GM18498 (cell line): Measurements from ENCODE around the gene HYKK.
A peak's percentile ranks its signal among the peaks of the same experiment; 100 is the strongest.
"Not testable (repeated sequence)": the region's sequence is repeated elsewhere in the genome, so short reads cannot be mapped to it uniquely, and the experiment has no call there.

Experiments used
- ATAC-seq: cut with Tn5 transposase; IDR thresholded peaks from one replicate; pipeline ENCODE4 v1.9.1; 2021; ENCODE audit warnings: mild to moderate bottlenecking, moderate library complexity; ENCODE audit not compliant: unreplicated experiment

HYKK gene

DNA sequence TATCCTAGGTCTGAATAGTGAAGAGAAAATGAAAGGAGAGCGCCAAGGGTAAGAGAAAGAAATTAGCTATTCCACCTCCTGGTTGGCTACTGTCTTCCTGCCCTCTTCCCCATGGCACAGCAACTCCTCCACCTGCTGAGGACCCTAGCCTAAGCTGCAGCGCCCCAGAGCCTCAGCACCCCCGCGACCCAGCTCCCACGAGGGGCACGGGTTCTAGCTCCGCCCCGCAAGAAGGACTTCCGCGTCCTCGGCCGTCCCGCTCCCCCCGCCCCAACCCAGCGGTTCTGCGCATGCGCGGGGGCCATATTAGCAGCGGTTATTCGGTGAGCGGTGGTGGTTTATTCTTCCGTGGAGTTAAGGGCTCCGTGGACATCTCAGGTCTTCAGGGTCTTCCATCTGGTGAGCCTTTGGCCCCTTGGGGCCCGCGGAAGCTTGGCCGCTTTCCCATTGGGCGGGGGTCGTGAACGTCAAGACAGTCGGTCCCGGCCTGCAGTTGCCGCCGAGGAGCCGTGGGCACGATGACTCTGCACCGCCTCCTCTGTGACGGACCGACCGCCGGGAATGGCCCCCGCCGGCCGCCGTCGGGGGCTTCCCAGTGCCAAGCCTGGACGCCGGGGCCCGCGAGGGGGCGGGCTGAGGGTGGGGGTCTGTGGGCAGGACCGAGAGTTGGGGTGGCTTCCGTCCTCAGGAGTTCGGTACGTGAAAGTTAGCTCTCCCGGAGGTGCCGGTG is 32.9 kb downstream of the HYKK start, which contains the start of gene PSMA4:
Gene PSMA4, plus strand, starts transcription at position 304 of the 730 bp plus-strand sequence. CDS start 1,484 bp downstream, outside the sequence.
- peak; percentile 79 for ATAC-seq

DNA sequence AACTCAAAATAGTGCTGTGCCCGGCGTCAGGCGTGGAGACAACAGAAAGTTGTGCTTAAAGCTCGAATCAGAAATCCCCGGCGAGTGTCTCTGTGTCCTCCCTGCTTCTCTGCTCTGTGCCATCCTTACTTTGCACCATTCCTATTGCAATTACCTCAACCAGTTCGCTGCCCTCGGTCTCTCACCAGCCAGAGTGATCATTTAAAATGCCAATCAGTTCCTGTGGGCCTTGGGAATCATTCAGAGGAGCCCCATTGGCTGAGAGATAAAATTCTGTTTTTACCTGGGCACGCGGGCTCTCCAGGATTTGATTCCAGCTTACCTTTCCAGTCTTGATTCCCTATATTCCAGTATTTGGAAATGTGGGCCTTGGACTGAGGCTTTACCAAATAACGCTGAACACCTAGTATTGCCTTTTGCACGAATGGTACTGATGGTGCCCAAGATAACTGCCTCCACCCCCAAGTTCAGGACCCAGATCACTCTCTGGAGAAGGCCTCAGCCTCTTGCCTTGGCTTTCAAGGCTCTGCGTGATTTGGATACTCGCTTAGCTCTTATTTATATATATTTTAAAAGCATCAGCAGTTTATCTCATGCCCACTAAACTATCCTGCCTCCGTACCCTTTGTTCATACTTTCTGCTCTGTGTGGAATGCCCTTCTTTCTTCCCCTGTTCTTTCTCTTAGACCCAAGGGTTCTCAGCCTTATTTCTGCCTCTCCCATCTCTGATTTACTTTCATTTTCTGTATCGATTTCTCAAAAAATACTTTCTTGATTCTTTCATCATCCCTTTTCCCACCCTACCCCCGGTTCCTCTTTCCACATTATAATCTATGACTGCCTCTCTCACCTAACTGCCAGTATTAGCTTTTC is 33.7 kb downstream of the HYKK start:
- ATAC-seq = no peak

DNA sequence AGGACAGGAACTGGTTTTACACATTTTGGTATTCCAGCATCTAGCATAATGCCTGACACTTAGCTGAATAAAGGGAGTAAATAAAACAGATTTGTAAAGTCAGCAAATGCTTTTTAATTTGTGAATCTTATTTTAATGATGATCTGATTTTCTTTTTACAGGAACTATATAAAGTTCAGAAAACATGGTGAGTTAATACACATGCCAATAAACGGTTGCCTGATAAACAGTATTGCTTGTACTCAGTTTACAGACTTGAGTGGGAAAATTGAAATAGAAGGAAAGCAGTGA is 34.3 kb downstream of the HYKK start:
- no peak for ATAC-seq

DNA sequence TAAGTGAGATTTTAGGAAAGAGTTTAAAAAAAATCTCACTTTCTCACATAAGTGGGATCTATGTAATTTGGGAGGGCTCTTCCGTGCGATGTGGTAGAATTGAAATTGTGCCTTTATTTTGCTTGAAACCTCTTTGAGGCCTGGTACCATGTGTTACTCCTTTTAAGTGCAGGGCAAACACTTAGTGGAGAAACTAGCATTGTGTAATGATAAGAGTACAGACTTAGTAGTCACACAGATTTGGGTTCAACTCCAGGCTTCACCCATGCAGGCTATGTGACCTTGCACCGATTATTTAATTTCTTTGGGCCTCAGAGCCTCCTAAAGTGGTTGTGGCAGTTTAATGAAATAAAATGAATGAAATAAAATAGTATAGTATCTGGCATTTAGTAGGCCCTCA is 35.3 kb downstream of the HYKK start:
- no peak for ATAC-seq

DNA sequence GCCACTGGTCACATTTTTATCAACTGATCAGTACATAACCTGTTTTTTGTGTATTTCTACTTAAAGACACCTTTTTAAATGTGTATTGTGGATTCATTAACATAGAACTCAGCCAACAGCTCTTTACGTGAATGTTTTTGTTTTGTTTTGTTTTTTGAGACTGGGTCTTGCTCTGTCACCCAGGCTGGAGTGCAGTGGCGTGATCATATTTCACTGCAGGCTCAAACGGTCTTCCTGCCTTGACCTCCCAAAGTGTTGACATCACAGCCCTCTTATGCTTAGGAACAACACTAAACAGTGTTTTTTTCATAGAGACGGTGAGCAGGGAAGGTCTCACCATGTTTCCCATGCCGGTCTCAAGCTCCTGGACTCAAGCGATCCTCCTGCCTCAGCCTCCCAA is 42.8 kb downstream of the HYKK start:
- no peak for ATAC-seq

DNA sequence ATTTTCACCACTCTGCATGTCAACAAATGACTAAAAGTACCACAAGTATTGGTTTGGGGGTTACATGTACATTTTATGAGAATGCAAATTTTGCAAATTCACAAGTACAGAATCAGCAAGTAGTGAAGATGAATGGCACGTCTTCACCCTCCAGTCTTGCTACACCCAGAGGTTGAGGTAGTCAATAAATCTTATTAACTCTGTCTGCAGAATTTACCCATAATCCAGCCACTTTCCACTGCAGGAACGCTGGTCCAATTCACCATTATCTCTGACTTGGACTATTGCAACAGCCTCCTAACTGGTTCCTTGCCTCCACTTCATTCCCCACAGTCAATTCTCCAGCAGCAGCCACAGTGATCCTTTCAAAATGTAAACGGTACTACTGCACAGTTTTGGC is 43.4 kb downstream of the HYKK start:
- ATAC-seq = no peak

DNA sequence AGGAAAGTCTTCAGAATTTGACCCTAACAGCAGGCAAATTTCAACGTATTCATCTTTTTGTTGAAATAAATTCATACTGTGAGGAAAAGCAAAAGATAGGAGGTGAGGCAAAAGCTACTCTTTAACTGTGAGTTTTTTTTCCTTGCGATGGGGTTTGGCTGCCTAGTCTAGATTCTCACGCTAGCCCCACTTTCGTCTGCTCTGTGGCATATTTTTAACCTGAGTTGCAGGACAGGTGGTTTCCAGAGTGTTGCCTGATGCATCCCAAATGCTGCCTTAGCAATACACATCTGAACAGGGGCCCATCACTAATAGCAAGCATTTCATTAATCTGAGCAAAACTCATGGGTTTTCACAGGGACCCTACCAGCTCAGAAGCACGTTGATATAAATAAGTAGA is 44.5 kb downstream of the HYKK start:
- no peak for ATAC-seq

DNA sequence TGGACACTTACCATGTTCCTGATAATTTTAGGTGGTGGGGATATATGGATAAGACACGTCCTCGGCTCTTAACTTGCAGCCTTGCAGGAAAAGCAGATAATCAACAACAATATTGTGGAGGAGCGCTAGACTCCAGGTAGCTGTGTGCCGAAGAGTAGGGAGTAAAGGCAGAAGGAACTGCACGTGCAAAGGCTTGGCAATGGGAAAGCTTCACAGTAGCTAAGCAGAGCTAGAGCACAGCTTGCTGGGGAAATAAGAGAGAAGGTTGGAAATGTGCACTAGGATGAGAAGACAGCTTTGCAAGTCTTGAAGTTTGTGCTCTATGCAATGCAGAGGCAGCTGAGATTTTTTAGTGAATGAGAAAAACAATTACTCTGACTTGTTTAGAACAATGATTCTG is 45.2 kb downstream of the HYKK start:
- ATAC-seq = no peak

DNA sequence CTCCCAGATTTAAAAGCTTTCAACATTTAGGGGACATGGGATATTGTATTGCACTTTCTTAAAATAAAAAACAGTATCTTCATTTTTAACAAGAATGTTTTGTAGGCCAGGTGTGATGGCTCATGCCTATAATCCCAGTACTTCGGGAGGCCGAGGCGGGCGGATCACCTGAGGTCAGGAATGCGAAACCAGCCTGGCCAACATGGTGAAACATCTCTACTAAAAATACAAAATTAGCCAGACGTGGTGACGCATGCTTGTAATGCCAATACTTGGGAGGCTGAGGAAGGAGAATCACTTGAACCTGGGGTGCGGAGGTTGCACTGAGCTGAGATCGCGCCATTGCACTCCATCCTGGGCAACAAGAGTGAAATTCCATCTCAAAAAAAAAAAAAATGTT is 52.8 kb downstream of the HYKK start:
- not testable (repeated sequence) for ATAC-seq

DNA sequence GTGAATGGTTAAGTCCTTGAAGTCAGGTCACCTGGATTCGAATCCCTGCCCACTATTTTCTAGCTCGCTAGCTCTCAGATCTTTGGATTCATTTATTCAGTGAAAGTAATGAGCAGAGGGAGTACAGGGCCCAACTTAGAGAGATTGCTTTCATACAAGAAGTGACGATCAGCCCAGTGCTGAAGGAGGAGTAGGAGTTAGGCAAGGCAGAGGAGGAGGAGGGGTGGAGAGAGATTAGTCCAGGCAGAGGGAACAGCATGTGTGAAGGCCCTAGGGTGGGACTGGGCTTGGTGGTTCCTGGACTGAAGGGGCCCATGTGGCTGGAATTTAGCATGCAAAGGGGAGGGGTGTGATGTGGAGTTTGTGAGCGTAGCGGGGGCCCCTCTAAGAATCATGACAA is 54.1 kb downstream of the HYKK start:
- no peak for ATAC-seq

DNA sequence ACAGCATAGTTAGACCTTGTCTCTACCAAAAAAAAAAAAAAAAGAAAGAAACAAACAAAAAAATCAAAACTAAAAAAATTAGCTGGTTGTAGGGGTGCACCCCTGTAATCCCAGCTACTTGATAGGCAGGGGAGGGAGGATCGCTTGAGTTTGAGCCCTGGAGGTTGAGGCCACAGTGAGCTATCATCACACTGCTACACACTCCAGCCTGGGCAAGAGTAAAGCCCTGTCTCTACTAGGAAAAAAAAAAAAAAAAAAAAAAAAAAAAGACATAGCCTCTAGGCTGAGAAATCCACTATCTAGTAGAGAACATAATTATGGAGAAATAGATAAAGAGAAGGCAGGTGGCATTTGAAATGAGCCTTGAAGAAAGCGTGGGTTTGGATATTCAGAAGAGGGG is 55.7 kb downstream of the HYKK start:
- ATAC-seq = no peak

DNA sequence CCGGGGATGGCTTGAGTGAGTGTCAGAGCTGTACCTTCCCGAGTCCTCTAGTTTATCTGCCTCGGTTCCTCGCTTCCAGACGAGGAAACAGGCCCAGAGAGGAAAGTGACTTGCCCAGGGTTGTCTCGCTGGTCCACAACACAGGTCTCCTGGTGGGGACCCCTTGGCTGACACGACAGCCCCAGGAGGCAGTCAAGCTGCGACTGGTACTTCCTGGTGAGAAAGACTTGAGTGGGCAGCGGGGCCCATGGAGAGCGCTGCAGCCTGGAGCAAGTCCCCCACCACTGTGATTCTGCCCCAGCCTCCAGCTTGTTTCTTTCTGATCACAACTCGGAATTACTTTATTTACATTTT is 57.3 kb downstream of the HYKK start:
- peak; percentile 4 for ATAC-seq

DNA sequence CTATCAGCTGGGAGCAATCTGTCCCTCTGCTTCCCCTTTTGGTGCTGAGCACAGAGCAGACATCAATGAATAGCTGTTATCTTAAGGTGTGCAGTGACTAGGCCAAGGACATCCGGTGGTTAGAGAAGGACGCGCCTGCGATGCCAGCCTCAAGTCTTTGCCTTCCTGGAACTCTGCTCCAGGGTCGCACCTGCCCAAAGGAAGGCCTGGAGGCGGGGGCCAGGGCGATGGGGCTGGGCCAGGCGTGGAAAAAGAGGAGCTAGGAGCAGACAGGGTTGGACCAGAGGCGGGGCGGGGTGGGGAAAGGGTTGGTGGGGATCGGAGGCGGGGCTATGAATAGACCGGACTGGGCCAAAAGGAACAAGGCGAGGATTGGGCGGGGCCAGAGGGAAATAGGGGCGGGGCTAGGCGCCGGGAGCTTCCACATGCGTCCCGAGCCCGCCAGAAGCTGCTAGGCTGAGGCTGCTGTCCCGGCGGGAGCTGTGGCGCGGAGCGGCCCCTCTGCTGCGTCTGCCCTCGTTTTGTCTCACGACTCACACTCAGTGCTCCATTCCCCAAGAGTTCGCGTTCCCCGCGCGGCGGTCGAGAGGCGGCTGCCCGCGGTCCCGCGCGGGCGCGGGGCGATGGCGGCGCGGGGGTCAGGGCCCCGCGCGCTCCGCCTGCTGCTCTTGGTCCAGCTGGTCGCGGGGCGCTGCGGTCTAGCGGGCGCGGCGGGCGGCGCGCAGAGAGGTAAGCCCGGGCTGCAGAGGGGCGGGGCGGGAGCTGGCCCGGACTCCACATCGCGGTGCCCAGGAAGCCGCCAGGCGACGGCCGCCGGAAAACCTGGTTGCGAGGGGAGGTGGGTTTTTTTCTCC is 57.9 kb downstream of the HYKK start, which contains the start of gene CHRNA5:
Gene CHRNA5, plus strand, starts transcription at position 424 of the 854 bp plus-strand sequence. Its CDS starts 200 bp downstream, at position 624.
- peak; percentile 91 for ATAC-seq

DNA sequence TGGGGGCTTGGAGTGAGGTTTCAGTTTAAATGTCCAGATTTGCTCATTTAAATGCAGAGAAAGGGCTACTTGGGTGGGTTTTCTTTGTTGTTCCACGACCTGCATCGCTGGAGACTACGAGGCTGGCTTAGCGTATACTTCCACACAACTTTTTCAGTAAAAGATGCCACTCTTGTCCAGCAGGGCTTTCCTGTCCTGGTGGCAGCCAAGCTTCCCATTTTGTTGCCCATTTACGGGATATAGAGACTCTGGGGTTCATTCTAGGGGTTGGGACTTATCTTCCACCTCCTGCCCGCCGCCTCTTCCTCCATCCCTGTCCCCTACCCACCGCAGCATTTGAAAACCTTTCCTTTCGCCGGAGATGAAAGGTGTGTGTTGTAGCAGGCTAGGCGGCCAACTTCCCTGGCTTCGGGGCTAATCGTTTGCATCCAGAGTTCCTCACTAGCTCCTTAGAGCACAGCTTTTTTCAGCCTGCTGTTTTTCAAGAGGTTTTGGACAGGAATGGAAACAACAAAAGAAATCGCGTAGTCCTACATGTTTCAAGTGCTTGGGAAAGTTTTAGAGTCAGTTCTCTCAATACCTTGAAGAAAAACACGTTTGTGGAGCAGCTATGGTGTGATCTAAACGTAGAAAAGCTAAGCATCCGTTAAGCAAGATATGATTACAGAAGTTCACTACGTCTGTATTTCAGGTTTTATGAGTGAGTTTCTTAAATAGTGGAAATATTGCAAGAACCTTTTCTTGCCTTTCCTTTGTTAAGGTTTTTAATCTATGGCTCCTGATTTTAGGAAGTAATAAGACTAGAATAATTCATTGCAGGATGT is 58.8 kb downstream of the HYKK start:
- ATAC-seq = peak; percentile 25

DNA sequence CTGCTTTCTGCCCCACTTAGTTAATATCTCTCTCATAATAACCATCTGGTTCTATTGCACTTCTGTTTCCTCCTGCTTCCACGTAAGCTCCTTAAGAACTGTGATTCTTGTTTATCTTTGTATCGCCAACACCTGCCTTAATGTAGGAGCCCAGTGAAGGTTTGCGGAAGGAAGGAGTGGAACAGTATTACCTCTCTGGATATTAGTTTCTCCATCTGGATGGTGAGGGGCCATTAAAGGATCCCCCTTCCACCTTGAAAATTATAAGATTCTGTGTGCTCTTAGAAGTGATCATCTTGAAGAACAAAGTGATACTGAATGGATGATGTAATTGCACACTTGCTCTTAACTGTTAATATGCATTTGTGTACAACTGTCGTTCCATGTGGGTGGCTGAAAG is 60.2 kb downstream of the HYKK start:
- no peak for ATAC-seq

DNA sequence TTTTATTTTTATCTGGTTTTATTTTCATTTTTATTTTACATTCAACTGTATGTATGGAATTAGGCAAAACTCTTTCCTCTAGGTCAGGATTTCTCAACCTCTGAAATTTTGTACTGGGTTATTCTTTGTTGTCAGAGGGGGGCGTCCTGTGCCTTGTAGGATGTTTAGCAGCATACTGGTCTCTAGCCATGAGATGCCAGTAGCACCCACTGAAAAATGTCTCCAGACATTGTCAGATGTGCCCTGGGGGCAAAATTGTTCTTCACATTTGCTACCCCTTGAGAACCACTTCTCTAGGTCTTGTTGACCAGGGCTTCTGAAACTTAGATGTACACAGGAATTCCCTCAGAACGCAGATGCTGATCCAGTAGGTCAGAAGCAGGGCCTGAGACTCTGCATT is 63.3 kb downstream of the HYKK start:
- ATAC-seq = no peak

DNA sequence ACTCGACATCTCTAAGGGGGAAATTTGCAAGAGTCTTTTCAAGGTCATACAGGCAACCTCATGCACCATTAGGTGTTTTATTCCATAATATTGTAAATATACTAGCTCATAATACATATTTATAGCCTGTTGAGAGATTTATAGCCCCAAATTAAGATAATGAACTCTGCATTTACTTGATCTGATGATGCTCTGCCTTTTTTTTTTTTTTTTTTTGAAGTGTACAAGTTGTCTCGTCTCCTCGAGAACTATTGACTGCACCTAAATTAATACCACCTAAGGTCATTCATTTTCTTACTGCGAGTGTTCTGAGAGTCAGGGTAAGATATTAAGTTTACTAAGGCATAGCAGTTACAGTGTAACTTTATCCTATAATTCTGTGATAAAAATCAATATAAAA is 64.0 kb downstream of the HYKK start:
- no peak for ATAC-seq

DNA sequence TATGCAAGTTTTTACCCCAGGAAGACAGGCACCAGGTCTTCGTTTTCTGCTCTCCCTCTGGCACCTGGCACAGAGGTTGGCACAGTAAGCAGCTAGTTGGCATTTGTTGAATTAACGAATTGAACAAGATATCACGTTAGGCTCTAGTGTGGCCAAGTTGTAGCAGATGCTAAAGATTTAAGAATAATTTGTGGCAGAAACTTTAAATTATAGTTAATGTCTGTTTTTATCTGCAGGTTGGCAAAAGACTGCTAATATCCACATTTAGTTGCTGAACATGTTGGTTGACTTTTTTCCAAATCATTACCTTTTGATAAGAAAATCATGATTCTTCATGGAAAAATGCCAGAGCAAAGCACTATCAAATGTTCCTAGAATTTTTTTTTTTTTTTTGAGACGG is 66.0 kb downstream of the HYKK start:
- ATAC-seq = no peak

DNA sequence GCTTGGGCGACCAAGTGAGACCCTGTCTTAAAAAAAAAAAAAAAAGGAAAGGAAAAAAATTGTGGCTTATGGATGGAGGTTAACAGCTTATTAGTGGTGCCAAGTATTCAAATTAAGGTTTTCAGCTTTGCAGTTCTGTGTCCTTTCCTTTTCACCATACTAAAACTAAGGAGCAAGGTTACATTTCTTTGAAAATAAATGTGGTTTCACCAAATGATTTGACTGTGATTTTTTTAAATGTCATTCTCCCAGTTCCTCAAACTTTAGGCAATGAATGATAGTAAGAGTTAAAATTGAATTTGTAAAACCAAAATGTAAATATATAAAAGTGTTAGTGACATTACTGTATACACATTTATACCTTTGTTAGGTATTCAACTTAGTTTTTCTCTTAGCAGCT is 67.6 kb downstream of the HYKK start:
- no peak for ATAC-seq
